Liver (tissue), 9 donors: Measurements from ENCODE around the gene RBM38. TPM values are rescaled to one million over a fixed set of nuclear protein-coding genes. Genes with fewer than 3 reads are reported as not detected.

Experiments used
- DNase-seq: peaks from one replicate; pipeline ENCODE4 v3.0.0-alpha.2; 2017; ENCODE audit warnings: low spot score
- H3K27ac ChIP-seq, 2 donors: one replicate each; pipeline ENCODE4 v1.7.0; 2013; ENCODE audit warnings: inconsistent platforms in 2 of 2, low read length in 2 of 2, control low read depth in 1 of 2, low read depth in 1 of 2, mild to moderate bottlenecking in 1 of 2
- H3K27me3 ChIP-seq, 4 donors: one replicate each; pipeline versions ENCODE4 v1.6.1 to v1.7.0; 2013; ENCODE audit warnings: low read length in 3 of 4, inconsistent platforms in 1 of 4, mild to moderate bottlenecking in 1 of 4, moderate library complexity in 1 of 4; ENCODE audit not compliant: control insufficient read depth in 4 of 4, insufficient read depth in 4 of 4
- H3K36me3 ChIP-seq, 4 donors: one replicate each; pipeline versions ENCODE4 v1.6.1 to v1.7.0; 2013; ENCODE audit warnings: low read length in 3 of 4, mild to moderate bottlenecking in 3 of 4, low read depth in 1 of 4, moderate library complexity in 1 of 4; ENCODE audit not compliant: control insufficient read depth in 4 of 4, insufficient read depth in 3 of 4
- H3K4me1 ChIP-seq, 4 donors: one replicate each; pipeline versions ENCODE4 v1.6.1 to v1.7.0; 2013; ENCODE audit warnings: low read length in 3 of 4, mild to moderate bottlenecking in 3 of 4, moderate library complexity in 1 of 4; ENCODE audit not compliant: control insufficient read depth in 4 of 4, insufficient read depth in 4 of 4
- H3K4me3 ChIP-seq, 3 donors: one replicate each; pipeline versions ENCODE4 v1.6.1 to v1.7.0; 2013; ENCODE audit warnings: low read length in 3 of 3, control low read depth in 1 of 3, low read depth in 1 of 3, mild to moderate bottlenecking in 1 of 3
- H3K9ac ChIP-seq, 2 donors: one replicate each; pipeline ENCODE4 v1.7.0; 2013; ENCODE audit warnings: low read length in 2 of 2, mild to moderate bottlenecking in 2 of 2, moderate library complexity in 2 of 2, control low read depth in 1 of 2, low read depth in 1 of 2
- H3K9me3 ChIP-seq, 4 donors: one replicate each; pipeline versions ENCODE4 v1.6.1 to v1.7.0; 2013; ENCODE audit warnings: low read length in 3 of 4; ENCODE audit not compliant: control insufficient read depth in 4 of 4
- ATF3 ChIP-seq: IDR thresholded peaks from 2 replicates; pipeline ENCODE4 v1.6.1; 2016; ENCODE audit warnings: antibody characterized with exemption
- CTCF ChIP-seq: fragments of 150-350 bp; IDR thresholded peaks from 2 replicates; pipeline ENCODE4 v1.5.1; 2017; ENCODE audit warnings: improper control_type of control experiment, low read depth, low read length; ENCODE audit not compliant: missing input control
- EGR1 ChIP-seq, 2 donors: IDR thresholded peaks; 2 replicates each; pipeline ENCODE4 v1.6.1; 2016 to 2018; ENCODE audit warnings: antibody characterized with exemption in 2 of 2, low read depth in 2 of 2
- FOXA1 ChIP-seq: IDR thresholded peaks from 2 replicates; pipeline ENCODE4 v1.6.1; 2016; ENCODE audit warnings: antibody characterized with exemption
- FOXA2 ChIP-seq: IDR thresholded peaks from 2 replicates; pipeline ENCODE4 v1.6.1; 2016; ENCODE audit warnings: antibody characterized with exemption
- GABPA ChIP-seq, 2 donors: IDR thresholded peaks in 1 of 2; conservative IDR thresholded peaks in 1 of 2; 2 replicates each; pipeline ENCODE4 v1.6.1; 2016; ENCODE audit warnings: antibody characterized with exemption in 2 of 2, mild to moderate bottlenecking in 1 of 2, moderate library complexity in 1 of 2
- HNF4A ChIP-seq, 2 donors: conservative IDR thresholded peaks; 2 replicates each; pipeline ENCODE4 v1.6.1; 2016; ENCODE audit warnings: antibody characterized with exemption in 2 of 2, mild to moderate bottlenecking in 2 of 2
- HNF4G ChIP-seq: IDR thresholded peaks from 2 replicates; pipeline ENCODE4 v1.6.1; 2016; ENCODE audit warnings: antibody characterized with exemption
- JUND ChIP-seq, 2 donors: IDR thresholded peaks; 2 replicates each; pipeline ENCODE4 v1.6.1; 2016; ENCODE audit warnings: antibody characterized with exemption in 2 of 2
- NR2F2 ChIP-seq: IDR thresholded peaks from 2 replicates; pipeline ENCODE4 v1.6.1; 2016; ENCODE audit warnings: antibody characterized with exemption
- RAD21 ChIP-seq, 2 donors: IDR thresholded peaks; 2 replicates each; pipeline ENCODE4 v1.6.1; 2016; ENCODE audit warnings: antibody characterized with exemption in 2 of 2, mild to moderate bottlenecking in 2 of 2
- REST ChIP-seq: IDR thresholded peaks from 2 replicates; pipeline ENCODE4 v1.6.1; 2016; ENCODE audit warnings: antibody characterized with exemption, mild to moderate bottlenecking
- RXRA ChIP-seq, 2 donors: IDR thresholded peaks; 2 replicates each; pipeline ENCODE4 v1.6.1; 2017 to 2018; ENCODE audit warnings: antibody characterized with exemption in 2 of 2, mild to moderate bottlenecking in 1 of 2
- SP1 ChIP-seq: IDR thresholded peaks from 2 replicates; pipeline ENCODE4 v1.6.1; 2018; ENCODE audit warnings: antibody characterized with exemption, mild to moderate bottlenecking
- TAF1 ChIP-seq: conservative IDR thresholded peaks from 2 replicates; pipeline ENCODE4 v1.6.1; 2016; ENCODE audit warnings: antibody characterized with exemption, mild to moderate bottlenecking
- YY1 ChIP-seq: IDR thresholded peaks from 2 replicates; pipeline ENCODE4 v1.6.1; 2016; ENCODE audit warnings: antibody characterized with exemption, mild to moderate bottlenecking
- WGBS: extraction: QIAGEN DNeasy Blood & Tissue Kit; methylation state at CpG from one replicate; pipeline ENCODE4 v1.1.7; 2013; 5-methylcytosine and 5-hydroxymethylcytosine counted together
- polyA plus RNA-seq, 2 donors: library from polyadenylated mRNA; stranded (reverse) in 1 of 2; unstranded in 1 of 2; fragments of 200-250 nt in 1 of 2; fragments of >200 nt in 1 of 2; fragmentation: Nextera tagmentation in 1 of 2; extraction: Ambion mirVana in 1 of 2; gene quantifications; one replicate each; pipeline versions ENCODE4 v1.2.1 to v1.2.3, GENCODE V29; 2013 to 2015
- total RNA-seq, 2 donors: library from RNA; depleted of rRNA; stranded (reverse); fragments of >200 nt; gene quantifications; one replicate each; pipeline ENCODE4 v1.2.3, GENCODE V29; 2014
- TF ChIP-seq, protein P1 (sequence below): IDR thresholded peaks from 2 replicates; pipeline ENCODE4 v1.6.1; 2016; ENCODE audit warnings: antibody characterized with exemption
- TF ChIP-seq, protein P2 (sequence below): IDR thresholded peaks from 2 replicates; pipeline ENCODE4 v1.6.1; 2016; ENCODE audit warnings: antibody characterized with exemption
- donor health status: healthy.
- donor health status: healthy.
- donor health status: healthy.
- donor health status: healthy.
- donor health status: healthy.

Gene RBM38
- total and polyA plus RNA-seq, 4 donors, result 1.4 to 258 (median 6.0) TPM

DNA sequence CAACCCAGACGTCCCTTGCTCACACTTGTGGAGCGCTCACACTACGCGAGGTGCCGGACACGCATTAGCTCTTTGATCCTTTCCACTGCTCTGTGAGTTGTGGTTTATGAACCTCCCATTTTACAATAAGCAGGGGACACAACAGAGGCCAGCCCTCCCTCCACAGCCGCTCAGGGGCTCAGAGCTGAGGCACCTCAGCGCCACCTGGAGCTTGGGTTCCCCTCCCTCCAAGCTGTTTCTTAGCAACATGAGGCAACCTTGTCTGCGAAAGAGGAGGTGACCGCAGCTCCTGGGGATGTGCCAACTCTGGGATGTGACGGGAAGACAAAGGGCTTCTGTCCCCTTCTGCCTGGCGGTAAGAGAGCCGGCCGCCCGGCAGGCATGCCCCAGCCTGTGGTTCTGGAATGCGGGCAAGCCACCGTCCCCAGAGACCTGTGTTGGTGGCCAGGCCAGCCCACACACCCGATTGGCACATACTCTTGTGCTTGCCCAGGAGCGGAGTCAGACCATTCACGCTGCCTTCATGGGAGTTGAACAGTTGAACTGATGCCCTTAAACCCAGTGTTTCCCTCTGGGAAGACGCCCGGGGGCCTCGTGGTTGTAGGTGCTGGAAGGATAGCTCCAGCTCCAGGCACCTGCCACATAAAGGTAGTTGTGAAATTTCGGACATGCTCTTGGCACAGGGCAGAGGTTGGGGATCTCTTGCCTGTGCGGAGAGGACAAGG, 44.5 kb downstream of the RBM38 start:
- 28% methylated on average over 25 of the region's 25 CpGs for WGBS
- Histone ChIP-seq H3K9ac (peak overlapping the region in 1 of 2 donors; percentile 48), H3K4me1 (peaks cover 25 to 43% (median 32%) of the 10 kb centered on the region in 4 donors), H3K4me3 (no peak overlapping the region), H3K9me3 (no peaks in the 10 kb centered on the region), H3K27ac (peak overlapping the region; percentile 76 to 94), H3K27me3 (no peaks in the 10 kb centered on the region), H3K36me3 (no peaks in the 10 kb centered on the region)
- DNase-seq, result no peak
- TF ChIP-seq SP1, result peak; percentile 75
- TF ChIP-seq JUND (IDR thresholded peaks at IDR 0.05), result peak in 1 of 2 donors; percentile 40
- peak; percentile 67 to 88 for TF ChIP-seq HNF4A (conservative IDR thresholded peaks at IDR 0.05)
- no peak for TF ChIP-seq ATF3
- TF ChIP-seq, protein P1, sequence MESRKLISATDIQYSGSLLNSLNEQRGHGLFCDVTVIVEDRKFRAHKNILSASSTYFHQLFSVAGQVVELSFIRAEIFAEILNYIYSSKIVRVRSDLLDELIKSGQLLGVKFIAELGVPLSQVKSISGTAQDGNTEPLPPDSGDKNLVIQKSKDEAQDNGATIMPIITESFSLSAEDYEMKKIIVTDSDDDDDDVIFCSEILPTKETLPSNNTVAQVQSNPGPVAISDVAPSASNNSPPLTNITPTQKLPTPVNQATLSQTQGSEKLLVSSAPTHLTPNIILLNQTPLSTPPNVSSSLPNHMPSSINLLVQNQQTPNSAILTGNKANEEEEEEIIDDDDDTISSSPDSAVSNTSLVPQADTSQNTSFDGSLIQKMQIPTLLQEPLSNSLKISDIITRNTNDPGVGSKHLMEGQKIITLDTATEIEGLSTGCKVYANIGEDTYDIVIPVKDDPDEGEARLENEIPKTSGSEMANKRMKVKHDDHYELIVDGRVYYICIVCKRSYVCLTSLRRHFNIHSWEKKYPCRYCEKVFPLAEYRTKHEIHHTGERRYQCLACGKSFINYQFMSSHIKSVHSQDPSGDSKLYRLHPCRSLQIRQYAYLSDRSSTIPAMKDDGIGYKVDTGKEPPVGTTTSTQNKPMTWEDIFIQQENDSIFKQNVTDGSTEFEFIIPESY, result no peak
- no peak for TF ChIP-seq FOXA2
- no peak for TF ChIP-seq CTCF
- TF ChIP-seq EGR1 (IDR thresholded peaks at IDR 0.05; ENCODE audit: low read depth in 2 of 2), result peak in 1 of 2 donors; percentile 75
- no peak for TF ChIP-seq NR2F2
- TF ChIP-seq GABPA (IDR thresholded peaks at IDR 0.05 in 1 of 2, conservative IDR thresholded peaks at IDR 0.05 in 1 of 2), result no peak
- TF ChIP-seq, protein P2, sequence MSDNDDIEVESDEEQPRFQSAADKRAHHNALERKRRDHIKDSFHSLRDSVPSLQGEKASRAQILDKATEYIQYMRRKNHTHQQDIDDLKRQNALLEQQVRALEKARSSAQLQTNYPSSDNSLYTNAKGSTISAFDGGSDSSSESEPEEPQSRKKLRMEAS, result peak; percentile 97
- TF ChIP-seq HNF4G, result no peak
- TF ChIP-seq TAF1, result no peak
- no peak for TF ChIP-seq FOXA1
- peak; percentile 76 for TF ChIP-seq YY1
- TF ChIP-seq REST, result peak; percentile 94
- peak in 1 of 2 donors; percentile 35 for TF ChIP-seq RAD21 (IDR thresholded peaks at IDR 0.05)
- TF ChIP-seq RXRA (IDR thresholded peaks at IDR 0.05), result peak; percentile 74 to 97
